ENCODE data around the gene OCA2. TPM values are rescaled to one million over a fixed set of nuclear protein-coding genes. Genes with fewer than 3 reads are reported as not detected.

Gene OCA2
- total RNA-seq, 2 donors from 2014 or later, result not detected

- Histone ChIP-seq H3K27me3 (peaks cover 0 to 15% of the 10 kb centered on the region in 2 donors), H3K9me3 (no peaks in the 10 kb centered on the region), H3K4me1 (peaks cover 16% of the 10 kb centered on the region), H3K4me3 (peak overlapping the region in 1 of 2 donors; percentile 8), H3K36me3 (replicated peaks in 1 of 2; ENCODE audit: insufficient read depth in 1 of 2, low read depth in 2 of 2) (no peaks in the 10 kb centered on the region), H3K27ac (no peak overlapping the region)
- intact Hi-C loops (cut with DNase I), result no loop called here
- WGBS, 2 donors, result 5% methylated on average over 74 of the region's 81 CpGs; no CpG with 5 or more reads in 1 of the 2 donors
- peak; percentile 27 for ATAC-seq
- peak in 1 of 4 donors; percentile 3 for DNase-seq
- no peak for TF ChIP-seq CTCF (IDR thresholded peaks at IDR 0.05)
- no peak for TF ChIP-seq POLR2A (IDR thresholded peaks at IDR 0.05)
Measured at GRCh38 chr15:28106294-28107110, 7.4 kb upstream of the OCA2 start.

GRCh38 chr15:28105793-28106192 is 6.7 kb upstream of the OCA2 start:
- WGBS, 2 donors, result 69 to 79% methylated on average over 5 of the region's 5 CpGs
- peaks cover 16% of the 10 kb centered on the region for H3K4me1 ChIP-seq
- no peaks in the 10 kb centered on the region for H3K9me3 ChIP-seq
- no peak overlapping the region for H3K27ac ChIP-seq
- H3K27me3 ChIP-seq, result peaks cover 0 to 15% of the 10 kb centered on the region in 2 donors
- H3K36me3 ChIP-seq (replicated peaks in 1 of 2; ENCODE audit: insufficient read depth in 1 of 2, low read depth in 2 of 2), result no peaks in the 10 kb centered on the region
- DNase-seq, result no peak
- H3K4me3 ChIP-seq, result no peak overlapping the region
- ATAC-seq, result no peak
- TF ChIP-seq POLR2A (IDR thresholded peaks at IDR 0.05) (no peak), CTCF (IDR thresholded peaks at IDR 0.05) (no peak)
- intact Hi-C loops (cut with DNase I), result no loop called here

- no peak for DNase-seq
- Histone ChIP-seq H3K36me3 (replicated peaks in 1 of 2; ENCODE audit: insufficient read depth in 1 of 2, low read depth in 2 of 2) (no peaks in the 10 kb centered on the region), H3K4me3 (no peak overlapping the region), H3K27ac (no peak overlapping the region), H3K27me3 (peaks cover 0 to 15% of the 10 kb centered on the region in 2 donors), H3K4me1 (peaks cover 16% of the 10 kb centered on the region), H3K9me3 (no peaks in the 10 kb centered on the region)
- WGBS, 2 donors, result 79 to 88% methylated on average over 9 of the region's 9 CpGs
- ATAC-seq, result no peak
- intact Hi-C loops (cut with DNase I), result no loop called here
- no peak for TF ChIP-seq CTCF (IDR thresholded peaks at IDR 0.05)
- TF ChIP-seq POLR2A (IDR thresholded peaks at IDR 0.05), result no peak
Measured at GRCh38 chr15:28105224-28105791, 6.2 kb upstream of the OCA2 start.

- 92 to 98% methylated on average over 10 of the region's 10 CpGs for WGBS, 2 donors
- Histone ChIP-seq H3K27me3 (peaks cover 0 to 15% of the 10 kb centered on the region in 2 donors), H3K27ac (no peak overlapping the region), H3K9me3 (no peaks in the 10 kb centered on the region), H3K36me3 (replicated peaks in 1 of 2; ENCODE audit: insufficient read depth in 1 of 2, low read depth in 2 of 2) (no peaks in the 10 kb centered on the region), H3K4me1 (peaks cover 20% of the 10 kb centered on the region), H3K4me3 (no peak overlapping the region)
- intact Hi-C loops (cut with DNase I), result no loop called here
- ATAC-seq, result no peak
- no peak for DNase-seq
- TF ChIP-seq CTCF (IDR thresholded peaks at IDR 0.05), result no peak
- TF ChIP-seq POLR2A (IDR thresholded peaks at IDR 0.05), result no peak
Measured at GRCh38 chr15:28104326-28104725, 5.2 kb upstream of the OCA2 start.
